Measurements from ENCODE around the gene TPSD1.
"Not testable (repeated sequence)": the region's sequence is repeated elsewhere in the genome, so short reads cannot be mapped to it uniquely, and the experiment has no call there.

Gene TPSD1

GRCh38 chr16:1221628-1222552 is 34.0 kb upstream of the TPSD1 start:
- no peak for DNase-seq

- no peak for DNase-seq
These were observed 33.1 kb upstream of the TPSD1 start for GRCh38 chr16:1222553-1223354.

DNA sequence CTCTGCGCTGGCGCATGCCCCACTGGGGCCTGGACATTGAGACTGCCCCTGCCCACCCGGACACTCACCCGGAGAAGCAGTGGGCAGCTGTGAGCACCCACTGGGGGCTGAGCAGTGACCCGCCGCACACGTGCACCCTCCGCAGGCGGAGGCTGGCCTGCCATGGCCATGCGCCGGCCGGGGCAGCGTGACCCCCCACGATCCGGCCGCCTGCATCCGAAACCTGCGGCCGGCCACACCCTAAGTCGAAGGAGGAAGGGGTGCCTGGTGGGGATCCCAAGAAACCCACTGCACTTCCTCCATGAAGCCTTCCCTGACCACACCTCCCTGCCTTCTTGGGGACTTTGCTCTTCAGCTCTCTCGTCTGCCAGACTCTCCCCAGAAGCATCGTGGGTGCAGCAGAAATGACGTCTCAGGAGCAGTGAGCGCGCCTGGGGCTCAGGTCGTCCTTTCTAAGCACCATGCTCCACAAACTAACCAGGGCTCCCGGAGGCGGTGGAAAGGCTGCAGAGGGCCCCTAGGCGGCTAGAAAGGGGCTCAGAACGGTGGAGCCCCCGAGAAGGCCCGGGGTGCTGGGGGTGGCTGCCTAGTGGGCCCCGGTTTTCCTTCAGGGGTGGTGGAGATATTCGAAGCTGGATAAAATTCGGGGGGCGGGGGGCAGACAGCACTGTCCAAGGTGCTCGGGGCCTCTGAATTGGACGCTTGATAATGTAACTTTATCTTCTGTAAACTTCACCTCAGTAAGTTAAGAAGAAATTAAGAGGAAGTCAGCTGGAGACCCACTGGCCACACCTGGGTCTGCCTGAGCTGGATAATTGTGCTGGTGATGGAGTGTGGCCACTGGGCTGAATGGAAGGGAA is 32.3 kb upstream of the TPSD1 start:
- no peak for DNase-seq

- no peak for DNase-seq
These were observed 31.3 kb upstream of the TPSD1 start for GRCh38 chr16:1224558-1224957.

- DNase-seq = no peak
These were observed 30.8 kb upstream of the TPSD1 start, which contains the start of gene TPSG1 for GRCh38 chr16:1225051-1225451. Gene TPSG1, minus strand, starts transcription at chr16:1225268. Its CDS starts 16 bp downstream, at chr16:1225252.

- DNase-seq = not testable (repeated sequence)
These were observed 30.0 kb upstream of the TPSD1 start for GRCh38 chr16:1225728-1226311.

DNA sequence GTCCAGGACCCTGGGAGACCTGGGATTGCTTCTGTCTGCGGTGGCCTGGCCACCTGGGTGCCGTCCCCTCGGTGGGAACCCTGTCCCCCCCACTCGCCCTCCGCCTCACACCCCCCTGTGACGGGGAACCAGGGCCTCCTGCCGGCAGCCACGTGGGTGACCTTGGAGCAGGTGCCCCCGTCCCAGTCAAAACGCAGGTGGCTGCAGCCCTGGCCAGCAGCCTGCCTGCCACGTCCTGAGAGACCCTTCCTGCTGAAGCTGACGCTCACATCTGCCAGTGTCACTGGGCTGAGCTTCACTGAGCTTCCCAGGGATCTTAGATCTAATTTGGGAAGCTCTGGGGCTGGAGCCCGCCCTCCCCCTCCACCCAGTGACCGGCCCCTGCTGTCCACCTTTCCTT is 29.2 kb upstream of the TPSD1 start:
- not testable (repeated sequence) for DNase-seq

DNA sequence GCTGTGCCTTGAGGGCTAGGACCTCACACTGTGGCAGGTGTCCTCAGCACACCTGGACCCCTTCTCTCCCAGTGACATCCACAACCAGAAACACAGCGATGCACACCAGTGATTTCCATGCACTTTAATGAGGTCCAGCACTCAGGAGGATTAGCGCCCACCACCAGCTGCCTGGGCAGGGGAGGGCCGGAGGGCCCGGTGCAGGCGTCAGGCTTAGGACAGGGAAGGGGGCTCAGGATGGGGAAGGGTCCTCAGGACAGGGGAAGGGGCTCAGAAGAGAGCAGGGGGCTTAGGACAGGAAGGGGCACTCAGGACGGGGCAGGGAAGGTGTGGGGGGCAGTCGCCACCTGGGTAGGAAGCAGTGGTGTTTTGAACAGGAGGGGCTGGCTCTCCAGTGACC is 27.6 kb upstream of the TPSD1 start:
- not testable (repeated sequence) for DNase-seq

- DNase-seq = not testable (repeated sequence)
These were observed 26.4 kb upstream of the TPSD1 start for GRCh38 chr16:1229476-1229875.

DNA sequence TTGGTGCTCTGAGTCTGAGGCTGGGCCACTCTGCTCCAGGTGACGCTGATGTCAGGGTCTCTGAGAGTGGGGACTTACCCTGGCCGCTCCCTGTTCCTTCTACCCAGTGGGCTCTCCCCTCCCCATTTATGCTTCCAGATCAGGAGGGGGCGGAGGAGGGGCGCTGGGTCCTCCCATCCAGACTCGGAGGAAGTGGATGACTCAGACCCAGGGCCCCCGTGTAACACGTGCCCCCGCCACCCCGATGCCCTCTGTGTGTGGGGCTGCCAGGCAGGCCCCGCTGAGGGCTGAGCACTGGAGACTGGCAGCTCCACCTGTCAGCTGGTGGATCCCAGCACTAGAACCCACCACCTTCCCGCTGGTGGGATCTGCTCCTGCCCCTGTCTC is 25.8 kb upstream of the TPSD1 start, which contains the start of gene TPSB2:
TPSB2 (minus strand) TSS at position 101 of the 387 bp plus-strand sequence. CDS start 233 bp downstream, outside the sequence.
- DNase-seq = not testable (repeated sequence)

- DNase-seq = not testable (repeated sequence)
These were observed 25.2 kb upstream of the TPSD1 start for GRCh38 chr16:1230471-1231212.

GRCh38 chr16:1231301-1231700 is 24.6 kb upstream of the TPSD1 start:
- not testable (repeated sequence) for DNase-seq

DNA sequence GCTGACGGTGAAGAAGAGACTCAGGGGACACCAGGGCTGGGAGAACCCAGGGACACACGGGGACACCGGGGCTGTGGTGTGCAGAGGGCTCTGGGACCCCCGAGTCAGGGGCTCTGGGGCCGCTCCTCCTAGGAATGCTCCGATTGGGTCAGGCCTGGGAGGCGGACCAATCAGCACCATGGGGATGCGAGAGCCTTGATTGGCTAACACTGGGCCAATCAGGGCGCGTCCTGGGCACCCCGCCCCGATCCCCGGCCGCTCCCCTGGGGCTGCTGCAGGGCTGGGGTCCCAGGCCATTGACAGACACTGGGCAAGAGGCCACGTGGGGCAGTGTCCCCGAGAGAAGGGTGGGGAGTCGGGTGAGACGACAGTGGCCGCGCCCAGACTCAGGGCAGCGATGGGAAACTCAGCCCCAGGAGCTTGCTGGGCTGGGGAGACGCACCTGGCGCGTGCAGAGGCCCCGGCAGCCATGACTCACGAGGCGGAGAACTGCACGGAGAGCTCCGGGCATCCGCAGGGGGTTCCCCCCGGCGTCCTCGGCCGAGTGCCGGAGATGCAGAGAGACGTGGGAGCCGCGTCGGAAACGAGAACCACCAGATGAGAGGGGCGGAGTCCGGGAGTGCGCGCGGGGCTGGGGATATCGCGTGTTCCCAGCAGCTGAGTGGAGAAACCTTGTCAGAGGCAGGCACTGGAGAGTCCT is 23.7 kb upstream of the TPSD1 start:
- DNase-seq = not testable (repeated sequence)

- not testable (repeated sequence) for DNase-seq
These were observed 19.2 kb upstream of the TPSD1 start for GRCh38 chr16:1236659-1237058.

DNA sequence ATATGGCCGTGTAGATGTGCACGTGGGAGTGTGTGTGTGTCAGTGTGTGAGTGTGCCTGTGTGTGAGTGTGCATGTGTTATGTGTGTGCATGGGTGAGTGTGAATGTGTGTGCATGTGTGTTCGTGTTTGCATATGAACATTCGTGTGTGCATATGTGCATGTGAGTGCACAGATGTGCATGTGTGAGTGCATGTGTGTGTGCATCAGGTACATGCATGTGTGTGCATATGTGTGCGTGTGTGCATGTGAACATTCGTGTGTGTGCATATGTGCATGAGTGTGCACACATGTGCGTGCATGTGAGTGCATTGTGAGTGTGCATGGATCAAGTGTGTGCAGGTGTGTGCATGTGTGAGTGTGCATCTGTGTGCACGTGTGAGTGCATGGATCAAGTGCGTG is 17.9 kb upstream of the TPSD1 start:
- no peak for DNase-seq

DNA sequence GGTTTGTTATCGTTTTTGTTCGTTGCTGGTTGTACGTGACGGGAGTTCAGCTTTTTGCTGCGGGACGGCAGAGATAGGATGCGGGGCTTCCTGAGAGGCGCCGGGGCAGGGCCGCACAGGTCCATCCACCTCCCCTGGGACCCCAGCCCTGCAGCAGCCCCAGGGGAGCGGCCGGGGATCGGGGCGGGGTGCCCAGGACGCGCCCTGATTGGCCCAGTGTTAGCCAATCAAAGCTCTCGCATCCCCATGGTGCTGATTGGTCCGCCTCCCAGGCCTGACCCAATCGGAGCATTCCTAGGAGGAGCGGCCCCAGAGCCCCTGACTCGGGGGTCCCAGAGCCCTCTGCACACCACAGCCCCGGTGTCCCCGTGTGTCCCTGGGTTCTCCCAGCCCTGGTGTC is 17.0 kb upstream of the TPSD1 start:
- not testable (repeated sequence) for DNase-seq

DNA sequence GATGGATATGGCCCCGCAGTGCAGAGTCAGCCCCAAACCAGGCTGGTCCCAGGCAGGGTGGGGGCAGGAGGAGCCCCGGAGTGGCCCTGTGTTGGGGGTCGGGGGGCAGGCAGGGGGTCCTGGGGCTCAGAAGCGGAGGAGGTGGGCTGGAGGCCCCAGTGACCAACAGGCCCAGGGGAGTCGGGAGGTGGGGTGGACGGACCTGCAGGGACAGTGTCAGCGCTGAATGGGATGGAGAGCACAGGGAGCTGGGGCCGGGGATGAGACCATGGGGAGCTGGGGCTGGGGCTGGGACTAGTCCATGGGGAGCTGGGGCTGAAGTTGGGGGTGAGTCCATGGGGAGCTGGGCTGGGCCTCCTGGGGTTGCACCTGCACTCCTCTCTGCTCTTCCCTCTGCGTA is 16.3 kb upstream of the TPSD1 start:
- DNase-seq = not testable (repeated sequence)

DNA sequence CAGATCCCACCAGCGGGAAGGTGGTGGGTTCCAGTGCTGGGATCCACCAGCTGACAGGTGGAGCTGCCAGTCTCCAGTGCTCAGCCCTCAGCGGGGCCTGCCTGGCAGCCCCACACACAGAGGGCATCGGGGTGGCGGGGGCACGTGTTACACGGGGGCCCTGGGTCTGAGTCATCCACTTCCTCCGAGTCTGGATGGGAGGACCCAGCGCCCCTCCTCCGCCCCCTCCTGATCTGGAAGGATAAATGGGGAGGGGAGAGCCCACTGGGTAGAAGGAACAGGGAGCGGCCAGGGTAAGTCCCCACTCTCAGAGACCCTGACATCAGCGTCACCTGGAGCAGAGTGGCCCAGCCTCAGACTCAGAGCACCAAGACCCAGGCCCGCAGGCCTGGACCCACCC is 15.4 kb upstream of the TPSD1 start, which contains the start of gene TPSAB1:
TPSAB1 (plus strand) TSS at position 270 of the 400 bp plus-strand sequence. CDS start 234 bp downstream, outside the sequence.
- not testable (repeated sequence) for DNase-seq

GRCh38 chr16:1241081-1241480 is 14.8 kb upstream of the TPSD1 start:
- DNase-seq = not testable (repeated sequence)

GRCh38 chr16:1243363-1243762 is 12.5 kb upstream of the TPSD1 start:
- DNase-seq = not testable (repeated sequence)
